GM19452 (cell line): Measurements from ENCODE around the gene CSNK2A1.
A peak's percentile ranks its signal among the peaks of the same experiment; 100 is the strongest.
"Not testable (repeated sequence)": the region's sequence is repeated elsewhere in the genome, so short reads cannot be mapped to it uniquely, and the experiment has no call there.

ENCODE experiments used
- ATAC-seq: cut with Tn5 transposase; IDR thresholded peaks from one replicate; pipeline ENCODE4 v1.9.1; 2021; ENCODE audit not compliant: unreplicated experiment

Gene CSNK2A1

GRCh38 chr20:543369-544152, at the start of gene CSNK2A1:
Gene CSNK2A1 (minus strand): TSS chr20:543790. CDS start chr20:508551, 35,239 bp downstream.
- peak; percentile 94 for ATAC-seq

GRCh38 chr20:592506-592905, 48.9 kb upstream of the CSNK2A1 start:
- no peak for ATAC-seq

- ATAC-seq, result no peak
Observed at GRCh38 chr20:591941-592340, 48.4 kb upstream of the CSNK2A1 start.

- peak; percentile 46 for ATAC-seq
Observed at GRCh38 chr20:588932-589672, 45.5 kb upstream of the CSNK2A1 start.

GRCh38 chr20:588476-588875, 44.9 kb upstream of the CSNK2A1 start:
- no peak for ATAC-seq

GRCh38 chr20:584971-585301, 41.3 kb upstream of the CSNK2A1 start:
- ATAC-seq, result no peak

- no peak for ATAC-seq
Observed at GRCh38 chr20:584161-584970, 40.8 kb upstream of the CSNK2A1 start.

GRCh38 chr20:582204-582603, 38.6 kb upstream of the CSNK2A1 start:
- ATAC-seq, result no peak

DNA sequence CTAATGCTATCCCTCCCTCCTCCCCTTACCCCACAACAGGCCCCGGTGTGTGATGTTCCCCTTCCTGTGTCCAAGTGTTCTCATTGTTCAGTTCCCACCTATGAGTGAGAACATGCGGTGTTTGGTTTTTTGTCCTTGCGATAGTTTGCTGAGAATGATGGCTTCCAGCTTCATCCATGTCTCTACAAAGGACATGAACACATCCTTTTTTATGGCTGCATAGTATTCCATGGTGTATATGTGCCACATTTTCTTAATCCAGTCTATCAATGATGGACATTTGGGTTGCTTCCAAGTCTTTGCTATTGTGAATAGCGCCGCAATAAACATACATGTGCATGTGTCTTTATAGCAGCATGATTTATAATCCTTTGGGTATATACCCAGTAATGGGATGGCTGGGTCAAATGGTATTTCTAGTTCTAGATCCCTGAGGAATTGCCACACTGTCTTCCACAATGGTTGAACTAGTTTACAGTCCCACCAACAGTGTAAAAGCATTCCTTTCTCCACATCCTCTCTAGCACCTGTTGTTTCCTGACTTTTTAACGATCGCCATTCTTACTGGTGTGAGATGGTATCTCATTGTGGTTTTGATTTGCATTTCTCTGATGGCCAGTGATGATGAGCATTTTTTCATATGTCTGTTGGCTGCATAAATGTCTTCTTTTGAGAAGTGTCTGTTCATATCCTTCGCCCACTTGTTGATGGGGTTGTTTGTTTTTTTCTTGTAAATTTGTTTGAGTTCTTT, 35.5 kb upstream of the CSNK2A1 start:
- ATAC-seq, result not testable (repeated sequence)

DNA sequence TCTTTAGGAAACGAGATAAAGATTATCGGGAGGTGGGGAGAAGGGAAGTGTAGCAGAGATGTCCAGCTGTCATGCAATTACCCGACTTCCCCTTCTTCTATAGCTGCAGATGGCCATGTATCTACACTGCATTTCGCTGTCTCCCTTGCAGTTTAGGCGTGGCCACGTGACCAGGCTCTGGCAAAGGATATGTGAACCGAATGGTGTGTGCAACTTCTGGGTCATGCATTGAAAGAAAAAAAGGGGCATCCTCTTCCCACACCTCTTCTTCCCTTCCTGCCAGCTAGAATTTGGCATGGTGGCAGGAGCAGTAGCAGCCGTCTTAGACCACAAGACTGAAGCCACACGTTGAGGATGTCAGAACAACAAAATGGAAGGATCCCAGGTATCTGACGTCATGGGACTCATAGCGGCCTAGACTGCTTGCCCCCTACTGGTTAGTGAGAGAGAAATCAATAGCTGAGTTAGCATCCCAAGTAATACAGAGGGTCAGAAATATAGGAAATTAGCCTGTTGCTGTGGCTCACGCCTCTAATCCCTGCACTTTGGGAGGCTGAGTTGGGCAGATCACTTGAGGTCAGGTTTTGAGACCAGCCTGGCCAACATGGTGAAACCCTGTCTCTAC, 33.7 kb upstream of the CSNK2A1 start:
- no peak for ATAC-seq

- ATAC-seq, result no peak
Observed at GRCh38 chr20:576156-576555, 32.6 kb upstream of the CSNK2A1 start.

- no peak for ATAC-seq
Observed at GRCh38 chr20:575230-575629, 31.6 kb upstream of the CSNK2A1 start.

DNA sequence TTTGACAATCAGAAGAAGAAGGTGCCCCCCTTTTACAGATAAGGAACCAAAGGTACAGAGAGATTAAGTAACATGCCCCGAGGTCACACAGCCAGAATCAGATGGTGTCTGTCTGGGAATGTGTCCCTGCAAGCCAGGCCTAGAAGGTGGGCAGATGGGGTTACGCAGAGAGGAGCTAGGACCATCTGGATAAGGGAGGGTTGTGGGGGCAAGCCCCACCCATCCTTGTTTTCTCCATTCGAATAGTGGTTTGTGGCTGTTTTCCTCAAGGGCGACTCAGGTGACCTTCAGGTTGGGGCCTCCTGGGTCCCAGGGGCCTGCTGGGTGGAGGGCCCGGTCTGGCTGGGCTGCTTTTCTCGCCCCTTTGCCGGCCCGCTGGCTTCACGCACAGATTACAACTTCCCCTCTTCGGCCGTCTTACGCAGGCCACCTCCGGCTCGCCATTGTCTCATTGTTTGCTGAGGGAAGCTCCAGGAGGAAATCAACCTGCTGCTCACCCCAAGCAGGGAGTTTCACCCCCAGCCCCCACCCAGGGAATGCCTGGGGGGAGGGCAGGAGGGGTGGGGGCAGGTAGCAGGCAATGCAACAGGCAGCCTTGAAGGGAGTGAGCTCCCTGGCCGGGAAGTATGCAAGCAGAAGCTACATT, 30.8 kb upstream of the CSNK2A1 start:
- no peak for ATAC-seq

DNA sequence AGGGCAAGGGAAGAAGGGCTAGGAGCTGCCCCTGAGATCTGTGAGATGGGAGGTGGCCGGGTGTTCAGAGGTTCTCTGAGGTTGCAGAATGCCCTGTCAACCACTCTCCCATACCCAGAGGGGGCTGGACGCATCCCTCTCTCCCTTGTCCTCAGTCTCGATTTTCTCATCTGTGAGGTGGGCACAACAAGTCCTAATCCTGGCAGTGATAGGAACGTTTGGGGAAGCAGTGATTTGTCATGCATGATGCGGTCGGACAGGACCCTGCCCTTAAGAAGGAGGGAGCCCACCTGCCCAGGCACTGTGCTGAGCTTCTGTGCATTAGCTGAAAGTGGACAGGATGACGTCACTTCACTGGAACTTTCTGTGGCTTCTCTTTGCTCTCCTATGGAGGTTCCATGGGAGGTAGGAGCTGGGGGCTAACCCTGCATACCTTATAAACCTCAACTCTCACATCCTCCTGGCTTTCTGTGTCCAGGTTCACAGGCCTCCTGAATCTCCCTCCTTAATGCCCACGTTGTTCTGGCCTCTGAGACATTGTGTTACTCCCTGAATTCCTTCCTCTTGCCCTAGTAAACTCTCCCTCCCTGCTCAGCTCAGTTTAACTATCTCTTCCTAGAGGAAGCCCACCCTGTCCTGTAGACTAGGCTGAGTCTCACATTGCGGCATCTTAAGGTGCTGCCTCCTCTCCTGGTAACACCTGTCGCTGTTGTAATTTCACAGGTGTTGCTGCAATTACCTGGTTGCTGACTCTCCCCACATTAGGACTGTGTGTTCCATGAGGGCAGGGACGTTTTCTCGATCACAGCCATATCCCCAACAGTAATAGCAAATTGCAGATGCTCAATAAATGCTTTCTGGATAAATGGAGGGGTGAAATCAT, 30.1 kb upstream of the CSNK2A1 start:
- ATAC-seq, result no peak

- no peak for ATAC-seq
Observed at GRCh38 chr20:572727-573126, 29.1 kb upstream of the CSNK2A1 start.

- ATAC-seq, result no peak
Observed at GRCh38 chr20:571754-572441, 28.3 kb upstream of the CSNK2A1 start.

GRCh38 chr20:568673-569415, 25.3 kb upstream of the CSNK2A1 start:
- ATAC-seq, result no peak
